GM21619 (cell line): ENCODE results near the gene ARHGEF4.
A peak's percentile ranks its signal among the peaks of the same experiment; 100 is the strongest.
"Not testable (repeated sequence)": the region's sequence is repeated elsewhere in the genome, so short reads cannot be mapped to it uniquely, and the experiment has no call there.

ENCODE experiments used
- ATAC-seq: cut with Tn5 transposase; IDR thresholded peaks from one replicate; pipeline ENCODE4 v1.9.1; 2021; ENCODE audit not compliant: unreplicated experiment

ARHGEF4 gene

DNA sequence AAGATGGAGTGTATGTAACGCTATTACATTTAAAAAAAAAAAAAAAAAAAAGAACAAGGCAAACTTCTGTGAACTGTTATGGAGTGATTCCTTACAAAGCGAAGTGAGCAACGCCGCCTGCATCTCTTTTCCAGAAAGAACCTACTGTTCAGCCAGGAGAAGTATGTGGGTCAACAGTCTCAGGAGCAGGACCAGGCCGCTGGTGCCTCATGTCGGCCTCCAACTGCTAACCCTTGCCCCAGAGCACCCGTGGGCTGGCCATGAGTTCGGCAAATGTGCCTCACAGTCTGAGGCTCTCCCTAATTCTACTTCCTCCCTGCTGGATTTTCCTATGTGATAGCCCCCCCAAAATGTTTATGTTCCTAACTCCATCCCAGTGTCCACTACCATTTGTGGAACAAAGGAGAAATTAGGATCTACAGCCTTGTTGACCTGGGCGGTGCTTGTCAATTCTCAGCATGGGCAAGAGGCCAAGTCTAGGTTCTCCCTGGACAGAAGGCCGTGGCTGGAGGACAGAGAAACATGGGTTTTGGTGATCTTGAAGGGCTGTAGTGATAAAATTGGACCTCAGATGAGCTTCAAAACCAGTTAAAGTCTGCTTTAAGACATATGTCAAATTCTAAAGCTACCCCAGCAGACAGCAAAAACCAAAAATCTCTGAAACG, 240.6 kb downstream of the ARHGEF4 start:
- no peak for ATAC-seq

DNA sequence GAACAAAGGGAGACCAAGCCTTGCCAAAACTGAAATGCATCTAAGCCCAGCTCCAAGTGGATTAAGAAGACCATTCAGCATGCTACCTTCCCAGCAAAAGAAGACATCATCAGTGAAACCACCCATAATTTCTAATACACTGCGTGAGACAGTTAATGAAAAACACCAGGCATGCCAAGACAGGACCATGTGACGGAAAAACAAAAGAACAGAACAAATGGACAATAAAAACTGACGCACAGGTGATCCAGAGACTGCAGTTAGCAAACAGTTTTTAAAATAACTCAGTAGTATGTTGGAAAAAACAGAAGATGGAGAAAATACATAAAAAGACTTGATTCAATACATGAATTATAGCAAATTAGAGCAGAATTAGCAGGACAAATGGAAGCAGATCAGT, 241.3 kb downstream of the ARHGEF4 start:
- no peak for ATAC-seq

DNA sequence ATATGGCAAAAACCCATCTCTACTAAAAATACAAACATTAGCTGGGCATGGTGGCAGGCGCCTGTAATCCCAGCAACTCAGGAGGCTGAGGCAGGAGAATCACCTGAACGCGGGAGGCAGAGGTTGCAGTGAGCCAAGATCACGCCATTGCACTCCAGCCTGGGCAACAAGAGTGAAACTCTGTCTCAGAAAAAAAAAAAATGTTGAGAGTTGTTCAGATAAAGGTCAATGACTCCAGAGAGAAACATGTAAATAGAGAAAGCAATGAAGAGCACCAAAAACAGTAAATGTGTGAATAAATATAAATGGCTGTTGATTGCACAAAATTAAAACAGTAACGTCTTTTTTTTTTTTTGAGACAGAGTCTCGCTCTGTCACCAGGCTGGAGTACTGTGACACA, 243.2 kb downstream of the ARHGEF4 start:
- not testable (repeated sequence) for ATAC-seq

DNA sequence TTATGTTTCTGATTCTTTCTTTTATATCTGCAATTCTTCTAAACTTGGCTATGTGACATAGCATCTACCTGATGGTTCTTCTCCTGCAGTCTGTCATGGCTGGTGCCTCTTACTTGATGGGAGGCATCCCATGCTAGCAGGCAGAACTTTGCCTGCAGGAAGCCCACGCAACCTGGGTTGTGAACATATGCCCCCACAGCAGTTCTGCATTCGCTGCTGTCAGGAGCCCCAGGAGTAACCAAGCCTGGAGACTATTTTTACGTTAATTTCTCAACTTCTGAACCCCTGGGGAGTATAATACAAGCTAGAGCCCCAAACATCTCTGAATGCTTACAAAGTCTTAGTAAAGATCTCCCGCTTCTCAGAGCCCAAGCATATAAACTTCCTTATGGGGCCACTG, 244.5 kb downstream of the ARHGEF4 start:
- no peak for ATAC-seq

DNA sequence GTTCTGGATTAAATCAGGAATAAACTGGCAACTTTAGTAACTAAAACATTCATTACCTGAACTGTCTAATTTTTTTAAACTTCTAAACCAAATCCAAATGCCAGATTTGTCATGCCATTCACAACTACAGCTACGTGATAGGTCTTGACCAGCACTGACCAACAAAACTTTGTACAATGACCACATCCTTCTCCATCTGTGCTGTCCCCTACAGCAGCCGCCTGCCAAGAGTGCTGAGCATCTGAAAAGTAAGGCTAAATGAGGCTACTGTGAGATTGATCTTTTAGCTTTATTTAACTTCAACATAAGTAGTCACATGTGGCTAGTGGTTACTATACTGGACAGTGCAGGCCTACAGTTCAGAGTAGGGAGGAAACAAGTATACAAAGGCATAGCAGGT, 248.9 kb downstream of the ARHGEF4 start:
- ATAC-seq: no peak

DNA sequence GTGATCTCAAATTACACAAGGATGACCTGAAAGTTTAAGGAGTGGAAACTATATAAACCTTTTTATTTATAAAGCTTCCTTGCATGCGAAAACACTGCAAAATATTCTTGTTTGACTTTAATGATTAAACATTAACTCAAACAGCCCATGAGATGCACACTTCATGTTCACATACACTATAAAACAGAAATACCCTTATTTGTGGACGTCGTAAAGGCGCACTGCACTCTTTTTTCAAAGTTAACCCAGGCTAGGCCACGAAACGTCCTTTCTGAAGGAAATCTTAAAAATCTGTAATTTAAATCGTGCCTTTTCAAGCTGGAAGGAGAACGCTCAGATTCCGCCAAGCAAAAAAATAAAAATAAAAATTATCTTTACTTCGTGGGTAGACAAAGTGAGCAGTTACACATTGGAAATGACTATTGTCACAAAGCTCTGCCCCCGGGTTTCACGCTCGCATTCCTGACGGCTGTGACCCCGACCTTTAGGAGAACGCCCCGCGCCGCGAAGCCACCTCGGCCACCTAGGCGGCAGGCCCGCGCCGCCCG, 255.8 kb downstream of the ARHGEF4 start:
- no peak for ATAC-seq

DNA sequence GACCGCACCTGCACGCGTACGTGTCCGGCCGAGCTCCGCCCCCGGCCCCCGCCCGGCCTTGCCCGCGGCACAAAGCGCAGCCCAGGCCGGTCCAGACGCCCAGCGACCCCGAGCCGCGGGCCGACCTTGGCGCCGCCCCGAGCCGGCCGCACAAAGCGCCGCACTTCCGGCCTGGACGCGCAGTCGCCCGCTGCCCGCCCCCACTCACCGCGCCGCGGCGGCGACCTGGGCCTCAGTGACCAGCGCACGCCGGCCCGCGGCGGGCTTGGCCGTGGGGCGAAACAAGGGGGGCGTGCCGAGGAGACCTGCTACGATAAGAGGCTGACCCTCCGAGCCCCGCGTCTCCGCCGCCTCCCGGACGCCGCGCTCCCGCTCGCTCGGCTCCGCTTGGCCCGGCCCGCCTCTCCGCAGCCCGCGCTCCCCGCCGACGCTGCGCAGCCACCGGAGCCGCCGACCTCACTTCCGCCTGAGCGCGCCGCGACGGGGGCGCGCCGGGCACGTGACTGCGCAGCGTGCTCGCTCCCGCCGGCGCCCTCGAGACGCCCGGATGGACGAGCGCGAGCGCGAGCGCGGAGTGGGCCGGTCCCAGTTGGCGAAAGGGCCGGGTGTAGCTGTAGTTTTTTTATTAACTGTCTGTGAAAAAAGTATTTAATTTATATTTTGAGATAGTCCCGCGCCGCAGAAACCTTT, 256.4 kb downstream of the ARHGEF4 start, which contains the start of gene FAM168B:
Gene FAM168B, minus strand, starts transcription at position 455 of the 690 bp plus-strand sequence. CDS start 10,814 bp downstream, outside the sequence.
- peak; percentile 79 for ATAC-seq

DNA sequence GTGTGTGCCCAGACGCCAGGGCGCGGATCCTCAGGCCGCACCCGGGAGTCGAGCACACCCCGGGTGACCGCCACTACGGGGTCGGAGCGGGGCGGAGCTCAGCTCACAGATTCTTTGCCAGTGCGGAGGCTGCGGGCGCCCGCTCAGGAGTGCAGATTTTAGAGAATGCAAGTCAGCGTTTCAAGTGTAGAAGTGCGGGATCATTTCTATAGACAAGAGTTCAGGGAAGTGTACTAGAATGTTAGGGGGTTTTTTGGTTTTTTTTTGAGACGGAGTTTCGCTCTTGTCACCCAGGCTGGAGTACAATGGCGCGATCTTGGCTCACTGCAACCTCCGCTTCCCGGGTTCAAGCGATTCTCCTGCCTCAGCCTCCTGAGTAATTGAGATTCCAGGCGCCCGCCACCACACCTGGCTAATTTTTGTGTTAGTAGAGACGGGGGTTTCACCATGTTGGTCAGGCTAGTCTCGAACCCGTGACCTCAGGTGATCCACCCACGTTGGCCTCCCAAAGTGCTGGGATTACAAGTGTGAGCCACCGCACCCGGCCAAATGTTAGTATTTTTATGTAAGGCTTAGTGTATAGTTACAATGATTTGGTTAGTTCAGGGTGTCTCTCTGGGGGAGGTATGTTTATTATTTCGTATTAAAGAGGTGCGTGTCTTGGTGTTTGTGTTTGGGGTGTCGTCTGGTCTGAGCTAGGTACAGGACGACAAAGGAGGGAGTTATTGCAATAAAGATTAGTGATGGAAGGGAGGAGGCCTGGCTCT, 257.2 kb downstream of the ARHGEF4 start:
- ATAC-seq: peak; percentile 65

DNA sequence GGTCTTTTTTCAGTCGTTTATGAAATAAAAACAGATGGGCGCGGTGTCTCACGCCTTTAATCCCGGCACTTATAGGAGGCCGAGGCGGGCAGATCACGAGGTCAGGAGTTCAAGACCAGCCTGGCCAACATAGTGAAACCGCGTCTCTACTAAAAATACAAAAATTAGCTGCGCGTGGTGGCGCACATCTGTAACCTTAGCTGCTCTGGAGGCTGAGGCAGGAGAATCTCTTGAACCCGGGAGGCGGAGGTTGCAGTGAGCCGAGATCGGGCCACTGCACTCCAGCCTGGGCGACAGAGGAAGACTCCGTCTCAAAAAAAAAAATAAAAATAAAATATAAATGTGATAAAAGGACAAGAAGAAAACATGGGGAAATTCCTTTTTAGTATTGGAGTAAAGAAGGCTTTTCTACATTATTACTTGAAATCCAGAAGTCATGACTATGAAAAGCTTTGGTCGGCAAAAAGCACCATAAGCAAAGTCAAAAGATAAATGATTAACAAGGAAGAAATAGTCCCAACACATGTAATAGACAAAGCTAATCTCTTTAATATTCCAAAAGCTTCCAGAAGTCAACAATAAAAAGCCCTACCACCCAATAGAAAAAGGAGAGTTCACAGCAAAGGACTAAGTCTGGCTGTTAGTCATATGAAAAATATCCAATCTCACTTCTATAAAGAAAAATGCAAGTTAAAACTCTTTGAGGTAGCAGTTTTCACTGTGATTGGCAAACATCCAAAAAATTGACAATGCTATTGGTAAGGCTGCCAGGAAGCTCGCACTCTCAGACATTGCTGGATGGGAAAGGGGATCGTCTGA, 258.0 kb downstream of the ARHGEF4 start:
- ATAC-seq: no peak
